ENCODE data around the gene STX16.

Gene STX16

GRCh38 chr20:58618351-58619076 is 32.6 kb upstream of the STX16 start:
- peak; percentile 95 for DNase-seq (ENCODE audit: low read depth, low spot score)

GRCh38 chr20:58619077-58619863 is 31.8 kb upstream of the STX16 start:
- no peak for DNase-seq (ENCODE audit: low read depth, low spot score)

- no peak for DNase-seq (ENCODE audit: low read depth, low spot score)
Measured at GRCh38 chr20:58619864-58620431, 31.1 kb upstream of the STX16 start.

- no peak for DNase-seq (ENCODE audit: low read depth, low spot score)
Measured at GRCh38 chr20:58621906-58622548, 29.1 kb upstream of the STX16 start.

GRCh38 chr20:58622671-58623578 is 28.2 kb upstream of the STX16 start:
- DNase-seq (ENCODE audit: low read depth, low spot score), result peak; percentile 67

GRCh38 chr20:58623579-58624473 is 27.3 kb upstream of the STX16 start:
- peak; percentile 99 for DNase-seq (ENCODE audit: low read depth, low spot score)

- no peak for DNase-seq (ENCODE audit: low read depth, low spot score)
Measured at GRCh38 chr20:58624687-58625086, 26.4 kb upstream of the STX16 start.

GRCh38 chr20:58625585-58625984 is 25.5 kb upstream of the STX16 start:
- no peak for DNase-seq (ENCODE audit: low read depth, low spot score)

GRCh38 chr20:58626051-58626450 is 25.0 kb upstream of the STX16 start:
- no peak for DNase-seq (ENCODE audit: low read depth, low spot score)

GRCh38 chr20:58627212-58628072 is 23.6 kb upstream of the STX16 start:
- DNase-seq (ENCODE audit: low read depth, low spot score), result no peak

GRCh38 chr20:58628491-58629214 is 22.4 kb upstream of the STX16 start:
- no peak for DNase-seq (ENCODE audit: low read depth, low spot score)

- DNase-seq (ENCODE audit: low read depth, low spot score), result no peak
Measured at GRCh38 chr20:58629215-58629580, 21.9 kb upstream of the STX16 start.

GRCh38 chr20:58630063-58630462 is 21.0 kb upstream of the STX16 start:
- peak; percentile 55 for DNase-seq (ENCODE audit: low read depth, low spot score)

- no peak for DNase-seq (ENCODE audit: low read depth, low spot score)
Measured at GRCh38 chr20:58633161-58634053, 17.7 kb upstream of the STX16 start.

GRCh38 chr20:58634059-58634458 is 17.0 kb upstream of the STX16 start:
- no peak for DNase-seq (ENCODE audit: low read depth, low spot score)

- DNase-seq (ENCODE audit: low read depth, low spot score), result no peak
Measured at GRCh38 chr20:58634521-58635278, 16.4 kb upstream of the STX16 start.

- no peak for DNase-seq (ENCODE audit: low read depth, low spot score)
Measured at GRCh38 chr20:58635279-58635665, 15.8 kb upstream of the STX16 start.

Data from astrocyte of the hippocampus (primary cell).